K562 (cell line): Measurements from ENCODE around the gene GLDN. TPM values are rescaled to one million over a fixed set of nuclear protein-coding genes. Genes with fewer than 3 reads are reported as not detected.

Experiments
- ATAC-seq: fragments of 200-7000 bp; cut with Tn5 transposase; 3 replicates; pipeline ENCODE4 v1.9.1; 2020; ENCODE audit warnings: moderate library complexity
- BruUV-seq: library from RNA; stranded (reverse); fragments of 400-500 nt; replicated peaks from 2 replicates; lab custom pipeline; 2021; lab: Mats Ljungman, UMichigan
- CTCF ChIA-PET: fragments of 300-600 bp; formaldehyde crosslinking; extraction: SDS; loops from one replicate; lab custom pipeline; 2021; ENCODE audit warnings: low intra/inter-chr PET ratio; lab: Yijun Ruan, JAX
- POLR2A ChIA-PET: fragments of 300-600, 350-650 bp; sonication (Branson Sonifier 250); formaldehyde crosslinking; extraction: SDS; loops from one replicate; lab custom pipeline; 2021; ENCODE audit warnings: antibody characterized with exemption, inconsistent platforms; lab: Yijun Ruan, JAX
- DNase-seq, 4 experiments: peaks; one replicate each; pipeline versions ENCODE4 v3.0.0 to v3.0.0-alpha.2; 2011 to 2018; ENCODE audit warnings: low spot score in 3 of 4, mixed read lengths in 3 of 4; ENCODE audit errors: extremely low read depth in 1 of 4
- FAIRE-seq: peaks from 2 replicates; lab custom pipeline; 2011; peaks lifted over from hg19 to GRCh38; lab: Jason Lieb, UNC
- H2AFZ ChIP-seq: 2 replicates; pipeline ENCODE4 v1.6.0; 2011; ENCODE audit warnings: low read depth, low read length, control low read depth, inconsistent platforms
- H3K27ac ChIP-seq: fragments of 200-600 bp; 3 replicates; pipeline ENCODE4 v1.8.0; 2011; ENCODE audit warnings: low read depth, mild to moderate bottlenecking, control low read depth, inconsistent platforms, low read length, moderate library complexity, mixed read lengths; ENCODE audit errors: extremely low read depth
- H3K27me3 ChIP-seq, 2 experiments: fragments of 300-600 bp in 1 of 2; 2 replicates in 1 of 2; 3 replicates in 1 of 2; pipeline versions ENCODE4 v1.6.0 to v1.8.0; 2011; ENCODE audit warnings: inconsistent platforms in 2 of 2, low read length in 2 of 2, mild to moderate bottlenecking in 1 of 2, mixed read lengths in 1 of 2, moderate library complexity in 1 of 2; ENCODE audit not compliant: control insufficient read depth in 2 of 2, insufficient read depth in 2 of 2
- H3K36me3 ChIP-seq: fragments of 300-600 bp; 3 replicates; pipeline ENCODE4 v1.8.0; 2011; ENCODE audit warnings: mild to moderate bottlenecking, low read length, inconsistent platforms; ENCODE audit not compliant: control insufficient read depth, insufficient read depth
- H3K4me1 ChIP-seq, 2 experiments: fragments of 200-600 bp in 1 of 2; replicated peaks in 1 of 2; 2 replicates in 1 of 2; 3 replicates in 1 of 2; pipeline versions ENCODE4 v1.5.1 to v1.8.0; 2011; ENCODE audit warnings: inconsistent platforms in 2 of 2, low read length in 2 of 2, mild to moderate bottlenecking in 1 of 2, mixed read lengths in 1 of 2, moderate library complexity in 1 of 2; ENCODE audit not compliant: control insufficient read depth in 2 of 2, insufficient read depth in 2 of 2
- H3K4me2 ChIP-seq: 2 replicates; pipeline ENCODE4 v1.6.1; 2011; ENCODE audit warnings: low read length, control low read depth, inconsistent platforms, mixed read lengths; ENCODE audit not compliant: insufficient read depth
- H3K4me3 ChIP-seq: fragments of 200-600 bp; sonication (generic), shearing (Covaris generic); 2 replicates; pipeline ENCODE4 v1.5.1; 2016; ENCODE audit warnings: control low read depth, inconsistent platforms
- H3K79me2 ChIP-seq: fragments of 200-600 bp; 3 replicates; pipeline ENCODE4 v1.8.0; 2011; ENCODE audit warnings: low read length, inconsistent platforms; ENCODE audit not compliant: control insufficient read depth, insufficient read depth
- H3K9ac ChIP-seq, 2 experiments: 2 replicates each; pipeline versions ENCODE4 v1.6.0 to v1.6.1; 2011; ENCODE audit warnings: low read depth in 2 of 2, low read length in 2 of 2, control low read depth in 1 of 2, inconsistent platforms in 1 of 2, mild to moderate bottlenecking in 1 of 2, mixed read lengths in 1 of 2; ENCODE audit not compliant: insufficient read depth in 1 of 2
- H3K9me1 ChIP-seq: one replicate; pipeline ENCODE4 v1.6.0; 2011; ENCODE audit warnings: inconsistent platforms, mild to moderate bottlenecking, low read length, moderate library complexity; ENCODE audit not compliant: control insufficient read depth, insufficient read depth
- H3K9me3 ChIP-seq: replicated peaks from 2 replicates; pipeline ENCODE4 v1.5.1; 2011; ENCODE audit warnings: low read depth, low read length, inconsistent platforms; ENCODE audit not compliant: control insufficient read depth, insufficient read depth
- H4K20me1 ChIP-seq: replicated peaks from 2 replicates; pipeline ENCODE4 v1.6.1; 2011; ENCODE audit warnings: low read length, inconsistent platforms, mixed read lengths; ENCODE audit not compliant: control insufficient read depth, insufficient read depth
- ARHGAP35 ChIP-seq: fragments of 450-650 bp; IDR thresholded peaks from 2 replicates; pipeline ENCODE4 v1.6.1; 2018; ENCODE audit not compliant: partially characterized antibody
- ERF ChIP-seq: fragments of 450-650 bp; formaldehyde crosslinking; IDR thresholded peaks from 2 replicates; pipeline ENCODE4 v1.4.0; 2020; ENCODE audit warnings: mild to moderate bottlenecking, mixed read lengths
- FOXA1 ChIP-seq: fragments of 450-650 bp; IDR thresholded peaks from 2 replicates; pipeline ENCODE4 v1.6.1; 2016; ENCODE audit warnings: mild to moderate bottlenecking, borderline replicate concordance
- HMG20B ChIP-seq: fragments of 250-450 bp; sonication (Bioruptor Pico); IDR thresholded peaks from 2 replicates; pipeline ENCODE4 v1.5.0; 2021; ENCODE audit warnings: mild to moderate bottlenecking
- LARP7 ChIP-seq: fragments of 450-650 bp; IDR thresholded peaks from 2 replicates; pipeline ENCODE4 v1.6.1; 2016
- SIN3B ChIP-seq: fragments of 450-650 bp; IDR thresholded peaks from 2 replicates; pipeline ENCODE4 v1.6.1; 2017; ENCODE audit warnings: low read depth, mild to moderate bottlenecking, moderate library complexity
- SMC3 ChIP-seq: conservative IDR thresholded peaks from 2 replicates; pipeline ENCODE4 v1.6.1; 2011; ENCODE audit warnings: low read depth, low read length, improper control_type of control experiment; ENCODE audit not compliant: insufficient read depth
- XRCC5 ChIP-seq: fragments of 200-400 bp; formaldehyde crosslinking; IDR thresholded peaks from 2 replicates; pipeline ENCODE4 v1.6.1; 2017; ENCODE audit warnings: low read depth, mild to moderate bottlenecking, low read length
- WGBS: fragments of 100-300 bp; shearing (Covaris generic); methylation state at CpG from one replicate; pipeline ENCODE4 v1.1.6; 2016; ENCODE audit warnings: low coverage, mixed read lengths; ENCODE audit not compliant: insufficient coverage; ENCODE audit errors: missing lambda C conversion rate; 5-methylcytosine and 5-hydroxymethylcytosine counted together
- in situ Hi-C: fragments of 300-500 bp; cut with MboI; formaldehyde crosslinking; loops from 4 replicates; pipeline ENCODE4 v1.15.0; 2018; ENCODE audit warnings: inconsistent platforms, mixed read lengths
- intact Hi-C: fragments of 100-400 bp; cut with micrococcal nuclease; formaldehyde crosslinking; loops from 2 replicates; pipeline ENCODE4 v1.14.2; 2022
- polyA plus RNA-seq, 8 experiments: library from polyadenylated mRNA; depleted of rRNA in 4 of 8; stranded (reverse) in 5 of 8; unstranded in 3 of 8; fragments of >200 nt; fragmentation: Nextera tagmentation in 2 of 8; fragmentation: Illumina TruSeq in 1 of 8; extraction: Ambion mirVana in 2 of 8; extraction: Trizol in 1 of 8; gene quantifications; 2 replicates each; pipeline versions ENCODE4 v1.2.1 to v1.2.3, GENCODE V29; 2011 to 2014; ENCODE audit warnings: inconsistent platforms in 1 of 8, missing spikeins in 1 of 8
- total RNA-seq, 7 experiments: library from RNA; depleted of rRNA in 6 of 7; stranded (reverse); fragments of >200 nt in 6 of 7; fragmentation: Illumina TruSeq in 2 of 7; extraction: Trizol in 2 of 7; gene quantifications; 2 replicates each; pipeline versions ENCODE4 v1.2.1 to v1.2.3, GENCODE V29; 2011 to 2021; ENCODE audit warnings: low replicate concordance in 1 of 7
- TF ChIP-seq, protein P1 (sequence below): IDR thresholded peaks from 2 replicates; pipeline ENCODE4 v1.6.1; 2012; ENCODE audit warnings: low read depth, low read length, improper control_type of control experiment, borderline replicate concordance
- TF ChIP-seq, protein P2 (sequence below): fragments of 250-450 bp; sonication (Bioruptor Pico); IDR thresholded peaks from 2 replicates; pipeline ENCODE4 v1.4.0; 2020; ENCODE audit warnings: mild to moderate bottlenecking, moderate library complexity
- TF ChIP-seq, protein P3 (sequence below), 3 experiments: IDR thresholded peaks in 2 of 3; conservative IDR thresholded peaks in 1 of 3; 2 replicates each; pipeline ENCODE4 v1.5.1; 2011 to 2012; ENCODE audit warnings: low read length in 3 of 3, mild to moderate bottlenecking in 3 of 3, control low read depth in 2 of 3, improper control_type of control experiment in 1 of 3, inconsistent platforms in 1 of 3, low read depth in 1 of 3, mixed read lengths in 1 of 3, moderate library complexity in 1 of 3; ENCODE audit not compliant: insufficient read depth in 2 of 3

GLDN gene
- total and polyA plus RNA-seq, 9 of the 15 experiments (the other 6 are each of a cell fraction or from before 2014, with no cell fraction given): 0.05 to 0.33 (median 0.18) TPM

DNA sequence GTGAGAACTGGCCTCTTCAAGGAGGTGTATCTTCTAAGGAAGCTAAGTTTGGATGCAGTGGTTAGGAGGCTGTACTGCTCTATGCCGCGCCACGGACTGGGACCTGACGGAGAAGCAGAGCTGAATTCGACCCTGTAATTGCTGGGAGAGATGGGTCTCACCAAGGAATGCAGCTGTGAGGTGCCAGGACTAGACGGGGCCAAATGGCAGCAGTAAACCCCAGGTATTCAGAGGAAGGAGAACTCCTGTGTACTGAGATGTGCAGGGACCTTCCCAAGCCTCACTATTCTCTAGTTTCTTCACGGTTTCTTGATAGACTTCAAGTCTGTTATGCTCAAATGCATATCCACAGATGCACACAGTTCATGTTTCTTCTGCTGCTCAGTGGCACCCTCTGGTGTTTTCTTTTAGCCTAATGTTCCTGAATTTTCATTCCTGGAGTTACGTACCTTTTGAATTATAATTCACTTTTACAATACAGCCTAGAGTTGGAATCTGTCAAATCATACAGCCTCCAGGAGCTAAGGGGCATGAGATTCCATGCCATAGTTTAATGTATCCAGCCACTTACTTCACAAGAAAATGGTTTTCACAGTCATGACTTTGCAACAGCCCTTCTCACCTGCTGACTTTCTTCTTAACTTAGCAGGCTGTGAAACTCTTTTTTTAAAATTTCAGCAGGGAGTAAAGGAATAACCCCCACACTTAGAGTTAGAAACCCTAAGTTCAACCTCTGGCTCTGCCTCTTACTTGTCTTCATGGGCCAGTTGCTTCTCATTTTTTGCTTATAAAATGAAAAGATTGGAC is 61.8 kb downstream of the GLDN start:
- Histone ChIP-seq H3K4me3 (no peak overlapping the region), H3K9me3 (no peaks in the 10 kb centered on the region), H3K36me3 (no peaks in the 10 kb centered on the region), H4K20me1 (no peaks in the 10 kb centered on the region), H3K27ac (no peak overlapping the region), H3K4me1 (no peaks in the 10 kb centered on the region), H3K9me1 (no peaks in the 10 kb centered on the region), H3K9ac (no peak overlapping the region; a peak in 1 of 4 replicates), H2AFZ (0 out of 2 replicates have a peak overlapping the region, but pooled peaks have one; percentile 18), H3K27me3 (peaks cover 32 to 38% of the 10 kb centered on the region in 2 experiments), H3K79me2 (no peaks in the 10 kb centered on the region), H3K4me2 (no peak overlapping the region; the same call in 1 of the 2 replicates)
- POLR2A ChIA-PET: interaction anchor here (0.6 kb wide), 1 partner anchor 176 kb away, joined by 3 read pairs; no protein-coding TSS in a partner anchor
- in situ Hi-C loops: no loop called here
- 4% methylated on average over 8 of the region's 8 CpGs for WGBS
- CTCF ChIA-PET: interaction anchor here (0.7 to 2.4 kb wide), 5 partner anchors 23 to 240 kb away, joined by 3 to 12 read pairs (median 5); no protein-coding TSS in a partner anchor
- BruUV-seq: no TSS peak
- FAIRE-seq (peak; percentile 86), ATAC-seq (peak; percentile 79), DNase-seq (peak in 3 of 4 experiments; percentile 32 to 54 (median 34))
- intact Hi-C loops: loop anchor here (2.0 to 5.0 kb wide), 4 partner anchors 96 to 244 kb away; no protein-coding TSS in a partner anchor
- TF ChIP-seq SMC3 (peak; percentile 55), HMG20B (CRISPR knock-in tag) (no peak), ARHGAP35 (no peak), FOXA1 (no peak), SIN3B (no peak), ERF (no peak), XRCC5 (no peak), LARP7 (no peak)
- TF ChIP-seq, protein P1, sequence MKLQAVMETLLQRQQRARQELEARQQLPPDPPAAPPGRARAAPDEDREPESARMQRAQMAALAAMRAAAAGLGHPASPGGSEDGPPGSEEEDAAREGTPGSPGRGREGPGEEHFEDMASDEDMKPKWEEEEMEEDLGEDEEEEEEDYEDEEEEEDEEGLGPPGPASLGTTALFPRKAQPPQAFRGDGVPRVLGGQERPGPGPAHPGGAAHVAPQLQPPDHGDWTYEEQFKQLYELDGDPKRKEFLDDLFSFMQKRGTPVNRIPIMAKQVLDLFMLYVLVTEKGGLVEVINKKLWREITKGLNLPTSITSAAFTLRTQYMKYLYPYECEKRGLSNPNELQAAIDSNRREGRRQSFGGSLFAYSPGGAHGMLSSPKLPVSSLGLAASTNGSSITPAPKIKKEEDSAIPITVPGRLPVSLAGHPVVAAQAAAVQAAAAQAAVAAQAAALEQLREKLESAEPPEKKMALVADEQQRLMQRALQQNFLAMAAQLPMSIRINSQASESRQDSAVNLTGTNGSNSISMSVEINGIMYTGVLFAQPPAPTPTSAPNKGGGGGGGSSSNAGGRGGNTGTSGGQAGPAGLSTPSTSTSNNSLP: no peak
- TF ChIP-seq, protein P2, sequence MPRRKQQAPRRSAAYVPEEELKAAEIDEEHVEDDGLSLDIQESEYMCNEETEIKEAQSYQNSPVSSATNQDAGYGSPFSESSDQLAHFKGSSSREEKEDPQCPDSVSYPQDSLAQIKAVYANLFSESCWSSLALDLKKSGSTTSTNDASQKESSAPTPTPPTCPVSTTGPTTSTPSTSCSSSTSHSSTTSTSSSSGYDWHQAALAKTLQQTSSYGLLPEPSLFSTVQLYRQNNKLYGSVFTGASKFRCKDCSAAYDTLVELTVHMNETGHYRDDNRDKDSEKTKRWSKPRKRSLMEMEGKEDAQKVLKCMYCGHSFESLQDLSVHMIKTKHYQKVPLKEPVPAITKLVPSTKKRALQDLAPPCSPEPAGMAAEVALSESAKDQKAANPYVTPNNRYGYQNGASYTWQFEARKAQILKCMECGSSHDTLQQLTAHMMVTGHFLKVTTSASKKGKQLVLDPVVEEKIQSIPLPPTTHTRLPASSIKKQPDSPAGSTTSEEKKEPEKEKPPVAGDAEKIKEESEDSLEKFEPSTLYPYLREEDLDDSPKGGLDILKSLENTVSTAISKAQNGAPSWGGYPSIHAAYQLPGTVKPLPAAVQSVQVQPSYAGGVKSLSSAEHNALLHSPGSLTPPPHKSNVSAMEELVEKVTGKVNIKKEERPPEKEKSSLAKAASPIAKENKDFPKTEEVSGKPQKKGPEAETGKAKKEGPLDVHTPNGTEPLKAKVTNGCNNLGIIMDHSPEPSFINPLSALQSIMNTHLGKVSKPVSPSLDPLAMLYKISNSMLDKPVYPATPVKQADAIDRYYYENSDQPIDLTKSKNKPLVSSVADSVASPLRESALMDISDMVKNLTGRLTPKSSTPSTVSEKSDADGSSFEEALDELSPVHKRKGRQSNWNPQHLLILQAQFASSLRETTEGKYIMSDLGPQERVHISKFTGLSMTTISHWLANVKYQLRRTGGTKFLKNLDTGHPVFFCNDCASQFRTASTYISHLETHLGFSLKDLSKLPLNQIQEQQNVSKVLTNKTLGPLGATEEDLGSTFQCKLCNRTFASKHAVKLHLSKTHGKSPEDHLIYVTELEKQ (CRISPR knock-in tag): no peak
- TF ChIP-seq, protein P3, sequence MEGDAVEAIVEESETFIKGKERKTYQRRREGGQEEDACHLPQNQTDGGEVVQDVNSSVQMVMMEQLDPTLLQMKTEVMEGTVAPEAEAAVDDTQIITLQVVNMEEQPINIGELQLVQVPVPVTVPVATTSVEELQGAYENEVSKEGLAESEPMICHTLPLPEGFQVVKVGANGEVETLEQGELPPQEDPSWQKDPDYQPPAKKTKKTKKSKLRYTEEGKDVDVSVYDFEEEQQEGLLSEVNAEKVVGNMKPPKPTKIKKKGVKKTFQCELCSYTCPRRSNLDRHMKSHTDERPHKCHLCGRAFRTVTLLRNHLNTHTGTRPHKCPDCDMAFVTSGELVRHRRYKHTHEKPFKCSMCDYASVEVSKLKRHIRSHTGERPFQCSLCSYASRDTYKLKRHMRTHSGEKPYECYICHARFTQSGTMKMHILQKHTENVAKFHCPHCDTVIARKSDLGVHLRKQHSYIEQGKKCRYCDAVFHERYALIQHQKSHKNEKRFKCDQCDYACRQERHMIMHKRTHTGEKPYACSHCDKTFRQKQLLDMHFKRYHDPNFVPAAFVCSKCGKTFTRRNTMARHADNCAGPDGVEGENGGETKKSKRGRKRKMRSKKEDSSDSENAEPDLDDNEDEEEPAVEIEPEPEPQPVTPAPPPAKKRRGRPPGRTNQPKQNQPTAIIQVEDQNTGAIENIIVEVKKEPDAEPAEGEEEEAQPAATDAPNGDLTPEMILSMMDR (IDR thresholded peaks at IDR 0.05 in 2 of 3, conservative IDR thresholded peaks at IDR 0.05 in 1 of 3; ENCODE audit: insufficient read depth in 2 of 3, low read depth in 1 of 3, low read length in 3 of 3): peak; percentile 59 to 76 (median 64); a peak in 5 of 6 replicates
